Measurements from ENCODE around the gene KEL. TPM values are rescaled to one million over a fixed set of nuclear protein-coding genes. Genes with fewer than 3 reads are reported as not detected.

Gene KEL
- 0.39 and 1.4 TPM in 2 replicates for total RNA-seq

GRCh38 chr7:142961973-142962926, at the start of gene KEL:
Gene KEL (minus strand): TSS chr7:142962363. CDS start chr7:142962206, 157 bp downstream.

DNA sequence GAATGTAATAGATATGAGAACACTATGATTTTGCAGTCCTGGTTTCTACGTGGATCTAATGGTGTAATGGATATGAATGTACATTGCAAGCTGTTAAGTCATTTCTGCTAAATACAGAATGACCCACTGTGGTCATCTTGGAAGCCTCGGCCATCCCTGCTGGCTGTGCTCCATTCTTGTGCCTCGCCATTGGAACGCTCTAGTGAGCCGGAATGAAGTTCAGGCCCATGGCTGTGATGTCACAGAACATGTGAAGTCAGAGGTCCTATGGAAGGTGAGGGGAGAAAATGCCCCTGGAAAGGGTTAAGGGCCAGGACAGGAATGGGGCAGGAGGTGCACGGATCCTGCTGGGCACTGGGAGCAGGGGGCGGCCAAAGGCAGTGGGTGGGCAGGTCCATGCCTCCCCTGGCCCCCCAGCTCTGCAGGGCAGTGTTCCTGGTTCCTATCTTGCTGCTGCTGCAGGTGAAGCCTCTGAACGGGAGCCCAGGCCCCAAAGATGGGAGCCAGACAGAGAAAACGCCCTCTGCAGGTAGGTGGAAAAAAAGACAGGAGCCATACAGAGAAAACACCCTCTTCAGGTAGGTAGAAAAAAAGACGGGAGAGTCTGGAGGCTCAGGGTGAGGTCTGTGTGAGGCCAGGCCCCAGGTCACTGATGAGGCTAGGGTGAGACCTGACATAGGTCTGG, 22.8 kb downstream of the KEL start, which contains the start of gene LLCFC1:
TSS of gene LLCFC1 (plus strand) at position 259 of the 685 bp plus-strand sequence. CDS start at position 397, 138 bp downstream.

DNA sequence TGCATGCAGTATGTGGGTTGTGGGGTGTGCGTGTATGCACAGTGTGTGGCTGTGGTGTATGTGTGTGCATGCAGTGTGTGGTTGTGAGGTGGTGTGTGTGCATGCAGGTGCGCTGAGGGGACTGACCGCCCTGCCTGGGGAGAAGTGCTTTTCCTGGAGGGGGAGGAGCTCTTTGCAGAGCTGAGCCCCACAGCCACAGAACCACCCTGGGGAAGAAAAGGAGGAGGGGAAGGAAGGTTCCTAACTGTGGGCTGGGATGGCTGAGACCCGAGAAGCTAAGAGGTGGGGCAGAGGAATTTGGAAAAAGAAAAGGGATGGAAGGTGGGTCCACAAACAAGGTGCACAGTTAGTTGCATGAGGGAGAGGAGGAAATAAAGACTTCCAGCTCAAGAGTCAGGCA, 28.5 kb downstream of the KEL start, which contains the start of gene TRPV5:
TSS of gene TRPV5 (minus strand) at position 123 of the 400 bp plus-strand sequence. CDS start 287 bp downstream, outside the sequence.

Other genes starting within 250 kb of the KEL start
- not detected in 2 replicates for gene PRSS1, start 212.9 kb downstream of the KEL start, total RNA-seq
- gene PRSS2, start 191.4 kb downstream of the KEL start, total RNA-seq: not detected in 2 replicates
- gene EPHB6, start 107.3 kb downstream of the KEL start, total RNA-seq: 12.6 and 33.0 TPM in 2 replicates
- 0.79 and 0.87 TPM in 2 replicates for gene TRPV6, start 76.6 kb downstream of the KEL start, total RNA-seq
- gene TRPV5, start 28.6 kb downstream of the KEL start, total RNA-seq: under 0.01 TPM in 1 of 2 replicates, not detected in the other
- gene LLCFC1, start 22.9 kb downstream of the KEL start, total RNA-seq: not detected in 2 replicates
- 1.2 TPM in 1 of 2 replicates, not detected in the other for gene OR9A2, start 64.8 kb upstream of the KEL start, total RNA-seq
- gene OR6V1, start 90.0 kb upstream of the KEL start, total RNA-seq: not detected in 2 replicates
- gene PIP, start 169.7 kb upstream of the KEL start, total RNA-seq: not detected in 2 replicates
- gene TAS2R39, start 221.1 kb upstream of the KEL start, total RNA-seq: not detected in 2 replicates